Endothelial cell (in vitro differentiated cells): ENCODE data around the gene ACAA2. TPM values are rescaled to one million over a fixed set of nuclear protein-coding genes. Genes with fewer than 3 reads are reported as not detected.

Source experiments
- DNase-seq: peaks from one replicate; pipeline ENCODE4 v3.0.0; 2021; ENCODE audit warnings: low spot score
- H3K27ac Mint-ChIP-seq: one replicate; pipeline ENCODE4 v1.8.0; 2021; ENCODE audit warnings: mixed read lengths, inconsistent platforms; ENCODE audit not compliant: unreplicated experiment
- H3K27me3 Mint-ChIP-seq: one replicate; pipeline ENCODE4 v1.8.0; 2021; ENCODE audit warnings: mild to moderate bottlenecking, moderate library complexity, mixed read lengths, inconsistent platforms; ENCODE audit not compliant: unreplicated experiment
- H3K36me3 Mint-ChIP-seq: one replicate; pipeline ENCODE4 v1.8.0; 2021; ENCODE audit warnings: mild to moderate bottlenecking, low read depth, mixed read lengths, inconsistent platforms; ENCODE audit not compliant: unreplicated experiment
- H3K4me1 Mint-ChIP-seq: one replicate; pipeline ENCODE4 v1.8.0; 2021; ENCODE audit warnings: mild to moderate bottlenecking, mixed read lengths, inconsistent platforms; ENCODE audit not compliant: unreplicated experiment
- H3K4me3 Mint-ChIP-seq: one replicate; pipeline ENCODE4 v1.8.0; 2021; ENCODE audit warnings: mild to moderate bottlenecking, mixed read lengths, inconsistent platforms; ENCODE audit not compliant: unreplicated experiment
- H3K9me3 Mint-ChIP-seq: one replicate; pipeline ENCODE4 v1.8.0; 2021; ENCODE audit warnings: mixed read lengths, inconsistent platforms; ENCODE audit not compliant: unreplicated experiment
- total RNA-seq: library from RNA; stranded (reverse); fragmentation: NEBNext Ultra II Directional; extraction: Animal tissue kit (Norgen Biotek cat#: 25700); gene quantifications from one replicate; pipeline ENCODE4 v1.2.1, GENCODE V29; 2021; ENCODE audit not compliant: unreplicated experiment
- TF ChIP-seq, protein P1 (sequence below): fragments of 200-600 bp; sonication (generic); IDR thresholded peaks from one replicate; pipeline ENCODE4 v1.5.0; 2021; ENCODE audit warnings: antibody characterized with exemption; ENCODE audit not compliant: unreplicated experiment

Gene ACAA2
- total RNA-seq, 1 donor from 2014 or later: 50.6 TPM

DNA sequence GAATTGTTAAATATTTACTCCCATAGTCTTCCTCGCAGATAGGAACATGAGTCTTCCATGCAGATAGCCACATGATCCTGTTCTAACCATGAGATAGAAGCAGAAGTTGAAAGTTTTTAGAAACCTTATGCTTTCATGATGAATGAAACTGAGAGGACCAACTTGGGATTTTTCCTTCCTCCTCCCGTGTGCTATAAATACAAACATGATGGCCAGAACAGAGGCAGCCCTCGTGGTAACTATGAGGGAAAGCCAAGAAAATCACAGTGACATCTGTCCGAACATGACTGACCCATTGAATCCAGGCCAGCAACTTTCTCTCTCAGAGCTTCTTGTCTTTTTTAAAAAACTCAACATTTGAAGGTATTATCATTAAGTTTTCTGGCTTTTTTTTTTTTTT lies 78.5 kb downstream of the ACAA2 start:
- Mint-ChIP-seq H3K9me3 (no peaks in the 10 kb centered on the region), H3K4me3 (no peak overlapping the region), H3K4me1 (peaks cover 2% of the 10 kb centered on the region), H3K36me3 (no peaks in the 10 kb centered on the region), H3K27ac (no peak overlapping the region), H3K27me3 (no peaks in the 10 kb centered on the region)
- TF ChIP-seq, protein P1, sequence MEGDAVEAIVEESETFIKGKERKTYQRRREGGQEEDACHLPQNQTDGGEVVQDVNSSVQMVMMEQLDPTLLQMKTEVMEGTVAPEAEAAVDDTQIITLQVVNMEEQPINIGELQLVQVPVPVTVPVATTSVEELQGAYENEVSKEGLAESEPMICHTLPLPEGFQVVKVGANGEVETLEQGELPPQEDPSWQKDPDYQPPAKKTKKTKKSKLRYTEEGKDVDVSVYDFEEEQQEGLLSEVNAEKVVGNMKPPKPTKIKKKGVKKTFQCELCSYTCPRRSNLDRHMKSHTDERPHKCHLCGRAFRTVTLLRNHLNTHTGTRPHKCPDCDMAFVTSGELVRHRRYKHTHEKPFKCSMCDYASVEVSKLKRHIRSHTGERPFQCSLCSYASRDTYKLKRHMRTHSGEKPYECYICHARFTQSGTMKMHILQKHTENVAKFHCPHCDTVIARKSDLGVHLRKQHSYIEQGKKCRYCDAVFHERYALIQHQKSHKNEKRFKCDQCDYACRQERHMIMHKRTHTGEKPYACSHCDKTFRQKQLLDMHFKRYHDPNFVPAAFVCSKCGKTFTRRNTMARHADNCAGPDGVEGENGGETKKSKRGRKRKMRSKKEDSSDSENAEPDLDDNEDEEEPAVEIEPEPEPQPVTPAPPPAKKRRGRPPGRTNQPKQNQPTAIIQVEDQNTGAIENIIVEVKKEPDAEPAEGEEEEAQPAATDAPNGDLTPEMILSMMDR: no peak
- no peak for DNase-seq

DNA sequence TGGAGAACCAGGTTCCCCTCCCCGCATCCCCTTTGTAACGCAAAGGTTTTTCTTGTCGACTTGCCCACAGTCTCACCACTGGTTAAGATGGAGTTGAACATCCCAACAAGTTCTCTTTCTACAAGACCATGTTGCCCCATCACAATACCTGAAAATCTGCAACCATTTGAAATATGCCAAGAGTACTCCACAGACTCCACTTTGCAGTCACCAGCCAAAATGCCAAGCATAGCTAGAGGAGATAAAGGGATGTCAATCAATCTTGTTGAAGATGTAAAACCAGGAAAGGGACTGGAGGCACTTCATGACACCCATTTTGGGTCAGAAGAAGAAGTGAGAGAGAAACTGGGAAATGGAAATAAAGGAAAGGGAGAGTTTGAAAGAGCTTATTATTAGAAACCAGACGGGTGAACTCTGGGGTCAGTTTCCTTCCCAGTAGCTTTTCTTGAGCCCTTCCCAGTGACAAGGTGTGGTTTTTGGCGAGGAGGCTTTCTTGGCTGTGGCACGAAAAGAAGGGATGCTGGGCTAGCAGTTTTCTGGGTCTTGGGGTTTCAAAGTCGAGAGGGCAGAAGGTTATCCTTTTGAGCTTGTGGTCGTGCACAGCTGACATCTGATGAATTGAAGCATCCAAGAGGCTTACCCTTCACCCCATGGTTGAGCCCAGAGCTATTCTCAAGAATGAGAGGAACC lies 79.3 kb downstream of the ACAA2 start:
- TF ChIP-seq, protein P1: no peak
- H3K27ac Mint-ChIP-seq: no peak overlapping the region
- DNase-seq: no peak
- peaks cover 2% of the 10 kb centered on the region for H3K4me1 Mint-ChIP-seq
- no peak overlapping the region for H3K4me3 Mint-ChIP-seq
- H3K9me3 Mint-ChIP-seq: no peaks in the 10 kb centered on the region
- H3K27me3 Mint-ChIP-seq: no peaks in the 10 kb centered on the region
- H3K36me3 Mint-ChIP-seq: no peaks in the 10 kb centered on the region

DNA sequence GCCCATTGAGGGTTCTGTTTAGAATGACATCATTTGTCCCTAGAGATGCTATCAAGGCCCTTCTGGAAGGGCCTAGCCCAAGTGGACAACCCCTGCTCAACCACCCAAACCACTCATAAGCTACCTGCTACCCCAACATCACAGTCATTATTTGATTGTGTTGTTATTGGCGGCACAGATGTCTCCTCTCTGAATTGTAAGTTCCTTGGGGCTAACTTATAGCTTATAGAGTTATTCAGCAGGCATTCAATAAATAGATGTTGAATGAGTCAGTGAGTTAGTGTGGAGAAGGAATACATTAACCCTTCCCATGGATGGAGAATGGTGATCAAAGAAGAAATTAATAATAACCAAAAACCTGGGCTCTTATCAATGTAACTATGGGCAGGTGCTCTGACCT lies 80.0 kb downstream of the ACAA2 start:
- no peaks in the 10 kb centered on the region for H3K27me3 Mint-ChIP-seq
- H3K9me3 Mint-ChIP-seq: no peaks in the 10 kb centered on the region
- no peak overlapping the region for H3K4me3 Mint-ChIP-seq
- H3K4me1 Mint-ChIP-seq: peaks cover 2% of the 10 kb centered on the region
- no peaks in the 10 kb centered on the region for H3K36me3 Mint-ChIP-seq
- DNase-seq: no peak
- TF ChIP-seq, protein P1: no peak
- H3K27ac Mint-ChIP-seq: no peak overlapping the region
